IMR-90 (cell line): ENCODE results near the gene LDLRAD3. TPM values are rescaled to one million over a fixed set of nuclear protein-coding genes. Genes with fewer than 3 reads are reported as not detected.

Experiments
- ATAC-seq: fragments of 200-7000 bp; cut with Tn5 transposase; 2 replicates; pipeline ENCODE4 v1.9.1; 2020; ENCODE audit warnings: low read depth, mild to moderate bottlenecking, moderate library complexity
- BruUV-seq: library from RNA; stranded (reverse); fragments of 400-500 nt; replicated peaks from 2 replicates; lab custom pipeline; 2021; lab: Mats Ljungman, UMichigan
- CTCF ChIA-PET: fragments of 300-600 bp; formaldehyde crosslinking; extraction: SDS; loops from one replicate; lab custom pipeline; 2021; ENCODE audit warnings: antibody characterized with exemption; lab: Yijun Ruan, JAX
- POLR2A ChIA-PET: fragments of 300-600 bp; sonication (Branson Sonifier 250); formaldehyde crosslinking; loops from one replicate; lab custom pipeline; 2022; ENCODE audit warnings: antibody characterized with exemption; ENCODE audit not compliant: unreplicated experiment; lab: Charles Lee
- DNase-seq: peaks from one replicate; pipeline ENCODE4 v3.0.0; 2013
- H2AFZ ChIP-seq: replicated peaks from 2 replicates; pipeline ENCODE3; 2013; ENCODE audit warnings: low read length, mild to moderate bottlenecking; ENCODE audit not compliant: poor library complexity
- H2AK5ac ChIP-seq: 2 replicates; pipeline ENCODE4 v1.6.1; 2013; ENCODE audit warnings: low read depth, low read length, inconsistent platforms
- H2AK9ac ChIP-seq: replicated peaks from 2 replicates; pipeline ENCODE3; 2013; ENCODE audit warnings: mild to moderate bottlenecking, low read depth, low read length, moderate library complexity; ENCODE audit not compliant: poor library complexity
- H2BK120ac ChIP-seq: 2 replicates; pipeline ENCODE4 v1.6.1; 2013; ENCODE audit warnings: low read depth, low read length, inconsistent platforms
- H2BK15ac ChIP-seq: 3 replicates; pipeline ENCODE4 v1.6.1; 2013; ENCODE audit warnings: low read depth, low read length, inconsistent platforms
- H2BK20ac ChIP-seq: 2 replicates; pipeline ENCODE4 v1.6.1; 2013; ENCODE audit warnings: low read depth, mild to moderate bottlenecking, inconsistent platforms, low read length, moderate library complexity
- H2BK5ac ChIP-seq: 2 replicates; pipeline ENCODE4 v1.6.1; 2013; ENCODE audit warnings: mild to moderate bottlenecking, low read depth, low read length, inconsistent platforms; ENCODE audit not compliant: poor library complexity, severe bottlenecking
- H3K14ac ChIP-seq: replicated peaks from 2 replicates; pipeline ENCODE4 v1.6.1; 2013; ENCODE audit warnings: low read depth, low read length, inconsistent platforms
- H3K18ac ChIP-seq: 2 replicates; pipeline ENCODE4 v1.6.1; 2013; ENCODE audit warnings: low read depth, low read length, control low read depth
- H3K23ac ChIP-seq: 2 replicates; pipeline ENCODE4 v1.6.1; 2013; ENCODE audit warnings: low read depth, low read length, inconsistent platforms
- H3K27ac ChIP-seq: 2 replicates; pipeline ENCODE4 v1.5.1; 2013; ENCODE audit warnings: mild to moderate bottlenecking, control low read depth, low read length; ENCODE audit not compliant: insufficient read depth
- H3K27me3 ChIP-seq: 2 replicates; pipeline ENCODE4 v1.6.1; 2013; ENCODE audit warnings: low read length; ENCODE audit not compliant: control insufficient read depth, insufficient read depth
- H3K36me3 ChIP-seq: 2 replicates; pipeline ENCODE4 v1.6.1; 2013; ENCODE audit warnings: low read length, mixed read lengths; ENCODE audit not compliant: control insufficient read depth, insufficient read depth
- H3K4ac ChIP-seq: 2 replicates; pipeline ENCODE4 v1.6.1; 2013; ENCODE audit warnings: low read depth, low read length, inconsistent platforms
- H3K4me1 ChIP-seq: 2 replicates; pipeline ENCODE4 v1.6.1; 2013; ENCODE audit warnings: low read length, mixed read lengths; ENCODE audit not compliant: control insufficient read depth, insufficient read depth
- H3K4me2 ChIP-seq: 2 replicates; pipeline ENCODE4 v1.6.1; 2013; ENCODE audit warnings: low read depth, mild to moderate bottlenecking, control low read depth, low read length, moderate library complexity
- H3K4me3 ChIP-seq: 2 replicates; pipeline ENCODE4 v1.5.1; 2013; ENCODE audit warnings: low read depth, mild to moderate bottlenecking, control low read depth, low read length, moderate library complexity; ENCODE audit not compliant: insufficient read depth
- H3K56ac ChIP-seq: 2 replicates; pipeline ENCODE4 v1.6.1; 2013; ENCODE audit warnings: low read length, inconsistent platforms; ENCODE audit not compliant: insufficient read depth; ENCODE audit errors: extremely low read depth
- H3K79me1 ChIP-seq, 2 experiments: 2 replicates each; pipeline ENCODE4 v1.6.1; 2013; ENCODE audit warnings: low read length in 2 of 2, inconsistent platforms in 1 of 2, low read depth in 1 of 2
- H3K9ac ChIP-seq: 2 replicates; pipeline ENCODE4 v1.6.1; 2013; ENCODE audit warnings: low read depth, low read length, control low read depth
- H3K9me1 ChIP-seq: 2 replicates; pipeline ENCODE4 v1.6.1; 2013; ENCODE audit warnings: low read length, inconsistent platforms; ENCODE audit not compliant: insufficient read depth
- H3K9me3 ChIP-seq: 2 replicates; pipeline ENCODE4 v1.6.1; 2013; ENCODE audit warnings: low read length; ENCODE audit not compliant: control insufficient read depth, insufficient read depth
- H4K20me1 ChIP-seq: 2 replicates; pipeline ENCODE4 v1.6.1; 2013; ENCODE audit warnings: low read length, inconsistent platforms; ENCODE audit not compliant: insufficient read depth
- H4K5ac ChIP-seq: 2 replicates; pipeline ENCODE4 v1.6.1; 2013; ENCODE audit warnings: mild to moderate bottlenecking, low read depth, low read length, control low read depth
- H4K8ac ChIP-seq, 2 experiments: 2 replicates each; pipeline ENCODE4 v1.6.1; 2013; ENCODE audit warnings: low read depth in 2 of 2, low read length in 2 of 2, control low read depth in 1 of 2, inconsistent platforms in 1 of 2
- H4K91ac ChIP-seq: 2 replicates; pipeline ENCODE4 v1.6.1; 2013; ENCODE audit warnings: low read depth, low read length, inconsistent platforms; ENCODE audit not compliant: insufficient read depth
- ELK1 ChIP-seq: fragments of 150-350 bp; IDR thresholded peaks from 2 replicates; pipeline ENCODE4 v1.6.1; 2016; ENCODE audit warnings: low read depth, mild to moderate bottlenecking, low read length, moderate library complexity, borderline replicate concordance
- FOS ChIP-seq: fragments of 150-350 bp; IDR thresholded peaks from 2 replicates; pipeline ENCODE4 v1.6.1; 2016; ENCODE audit warnings: low read depth, low read length
- MAFK ChIP-seq: IDR thresholded peaks from 2 replicates; pipeline ENCODE4 v1.6.1; 2012; ENCODE audit warnings: low read depth, low read length, improper control_type of control experiment
- MXI1 ChIP-seq: IDR thresholded peaks from 2 replicates; pipeline ENCODE4 v1.6.1; 2012; ENCODE audit warnings: low read depth, mild to moderate bottlenecking, low read length, moderate library complexity, borderline replicate concordance
- NFE2L2 ChIP-seq: fragments of 150-350 bp; IDR thresholded peaks from 2 replicates; pipeline ENCODE4 v1.6.1; 2016; ENCODE audit warnings: low read depth, mild to moderate bottlenecking, low read length
- POLR2A ChIP-seq: IDR thresholded peaks from 2 replicates; pipeline ENCODE4 v1.6.1; 2012; ENCODE audit warnings: mild to moderate bottlenecking, low read depth, low read length
- RFX5 ChIP-seq: IDR thresholded peaks from 2 replicates; pipeline ENCODE4 v1.8.0; 2012; ENCODE audit warnings: low read depth, mild to moderate bottlenecking, low read length, moderate library complexity
- SMC3 ChIP-seq: fragments of 150-350 bp; IDR thresholded peaks from 2 replicates; pipeline ENCODE4 v1.6.1; 2016; ENCODE audit warnings: low read depth, mild to moderate bottlenecking, antibody characterized with exemption, low read length, moderate library complexity
- USF2 ChIP-seq: fragments of 150-350 bp; IDR thresholded peaks from 2 replicates; pipeline ENCODE4 v1.6.1; 2017; ENCODE audit warnings: mild to moderate bottlenecking, antibody characterized with exemption, low read length, low read depth
- WGBS, 2 experiments: methylation state at CpG; one replicate each; pipeline versions ENCODE4 v1.1.5 to v1.1.7; 2013; ENCODE audit warnings: missing lambda C conversion rate in 2 of 2; ENCODE audit not compliant: insufficient read length in 1 of 2; ENCODE audit errors: extremely low coverage in 2 of 2; 5-methylcytosine and 5-hydroxymethylcytosine counted together
- dilution Hi-C: fragments of 300-500 bp; cut with HindIII; formaldehyde crosslinking; loops from one replicate; pipeline ENCODE4 v1.14.3; 2018; ENCODE audit warnings: low sequenced_read_pairs; ENCODE audit not compliant: unreplicated experiment
- in situ Hi-C: fragments of 300-500 bp; cut with MboI; formaldehyde crosslinking; loops from 3 replicates; pipeline ENCODE4 v1.14.3; 2019; ENCODE audit warnings: low sequenced_read_pairs, inconsistent platforms, mixed read lengths
- intact Hi-C: fragments of 100-400 bp; cut with micrococcal nuclease; formaldehyde crosslinking; loops from 2 replicates; pipeline ENCODE4 v1.10.0; 2022
- polyA plus RNA-seq, 3 experiments: library from polyadenylated mRNA; depleted of rRNA; stranded (reverse); fragments of >200 nt; gene quantifications; 2 replicates each; pipeline ENCODE4 v1.2.3, GENCODE V29; 2012; ENCODE audit warnings: low replicate concordance in 1 of 3
- total RNA-seq: library from RNA; depleted of rRNA; stranded (reverse); fragments of >200 nt; gene quantifications from 2 replicates; pipeline ENCODE4 v1.2.3, GENCODE V29; 2012

LDLRAD3 gene
- total and polyA plus RNA-seq, 2 of the 4 experiments (the other 2 are of a cell fraction) = 2.7 to 6.4 TPM

GRCh38 chr11:36033936-36034335, 90.1 kb downstream of the LDLRAD3 start:
- TF ChIP-seq NFE2L2 (no peak), USF2 (no peak), ELK1 (no peak), RFX5 (no peak), FOS (no peak), SMC3 (no peak), MAFK (no peak), POLR2A (no peak), MXI1 (no peak)
- Histone ChIP-seq H3K36me3 (no peaks in the 10 kb centered on the region), H3K79me1 (peaks cover 0 to 31% of the 10 kb centered on the region in 2 experiments), H3K27me3 (no peaks in the 10 kb centered on the region), H2AFZ (no peak overlapping the region), H3K9me3 (no peaks in the 10 kb centered on the region), H3K27ac (no peak overlapping the region), H3K9ac (no peak overlapping the region), H4K8ac (no peak overlapping the region), H3K56ac (no peak overlapping the region), H2BK120ac (0 out of 2 replicates have a peak overlapping the region, but pooled peaks have one; percentile 32), H2AK5ac (peak overlapping the region; percentile 52), H4K91ac (0 out of 2 replicates have a peak overlapping the region, but pooled peaks have one; percentile 10), H2BK20ac (peak overlapping the region; percentile 52; the same call in 1 of the 2 replicates), H4K5ac (no peak overlapping the region), H3K23ac (0 out of 2 replicates have a peak overlapping the region, but pooled peaks have one; percentile 3), H3K14ac (no peak overlapping the region), H3K4me1 (peaks cover 25% of the 10 kb centered on the region), H2BK5ac (no peak overlapping the region), H3K4ac (peak overlapping the region; percentile 32; the same call in 1 of the 2 replicates), H2BK15ac (0 out of 3 replicates have a peak overlapping the region, but pooled peaks have one; percentile 24), H3K18ac (no peak overlapping the region), H3K9me1 (peaks cover 12% of the 10 kb centered on the region), H2AK9ac (no peak overlapping the region), H3K4me2 (no peak overlapping the region), H4K20me1 (no peaks in the 10 kb centered on the region), H3K4me3 (no peak overlapping the region)
- DNase-seq = no peak
- dilution Hi-C loops = no loop called here
- BruUV-seq = no TSS peak
- WGBS, 2 experiments = no CpG with 5 or more reads among the region's 2 CpGs
- ChIA-PET POLR2A (no interaction called here), CTCF (interaction anchor here (1.4 kb wide), 1 partner anchor 98 kb away, joined by 4 read pairs; no protein-coding TSS in a partner anchor)
- intact Hi-C loops = loop anchor here (5.0 to 10.0 kb wide), 3 partner anchors 92 to 417 kb away; partner anchors contain the start of genes FJX1 and LDLRAD3
- no peak for ATAC-seq
- in situ Hi-C loops = loop anchor here (10.0 kb wide), 1 partner anchor 231 kb away; no protein-coding TSS in a partner anchor
